Transverse colon (tissue), 4 donors: Measurements from ENCODE around the gene KCNK10.

Experiments
- POLR2A ChIP-seq: fragments of 450-650 bp; IDR thresholded peaks from one replicate; pipeline ENCODE4 v1.6.1; 2016; ENCODE audit warnings: antibody characterized with exemption, mild to moderate bottlenecking, moderate library complexity
- POLR2AphosphoS5 ChIP-seq, 3 donors: sonication (generic); formaldehyde crosslinking; IDR thresholded peaks; one replicate each; pipeline ENCODE4 v1.6.1; 2016; ENCODE audit warnings: antibody characterized with exemption in 3 of 3
- TF ChIP-seq, protein P1 (sequence below), 5 experiments: fragments of 200-600 bp in 3 of 5; fragments of 450-650 bp in 2 of 5; sonication (generic) in 3 of 5; IDR thresholded peaks; 1 replicate in 2 of 5; 2 replicates in 3 of 5; pipeline ENCODE4 v1.5.1; 2016 to 2017; ENCODE audit warnings: antibody characterized with exemption in 5 of 5, inconsistent platforms in 3 of 5, mild to moderate bottlenecking in 2 of 5, moderate library complexity in 1 of 5

DNA sequence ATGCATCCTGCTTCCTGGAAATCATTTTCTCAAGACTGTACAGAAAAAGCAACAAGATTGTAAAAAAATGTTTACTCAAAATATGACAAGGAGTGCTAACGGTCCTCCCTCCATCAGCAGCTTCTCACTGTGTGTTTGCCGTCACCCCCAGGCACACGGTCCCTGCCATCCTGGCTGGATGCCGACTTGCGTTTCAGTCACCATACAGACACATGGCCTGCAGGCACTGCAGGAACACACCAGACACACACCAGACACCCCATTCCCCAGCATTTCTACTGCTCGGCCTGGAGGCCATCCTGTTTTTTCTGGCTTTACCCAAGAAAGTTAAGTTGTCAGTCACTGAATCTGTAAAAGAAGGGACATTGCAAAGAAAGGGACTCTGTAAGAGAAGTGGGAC is 10.8 kb downstream of the KCNK10 start:
- TF ChIP-seq, protein P1, sequence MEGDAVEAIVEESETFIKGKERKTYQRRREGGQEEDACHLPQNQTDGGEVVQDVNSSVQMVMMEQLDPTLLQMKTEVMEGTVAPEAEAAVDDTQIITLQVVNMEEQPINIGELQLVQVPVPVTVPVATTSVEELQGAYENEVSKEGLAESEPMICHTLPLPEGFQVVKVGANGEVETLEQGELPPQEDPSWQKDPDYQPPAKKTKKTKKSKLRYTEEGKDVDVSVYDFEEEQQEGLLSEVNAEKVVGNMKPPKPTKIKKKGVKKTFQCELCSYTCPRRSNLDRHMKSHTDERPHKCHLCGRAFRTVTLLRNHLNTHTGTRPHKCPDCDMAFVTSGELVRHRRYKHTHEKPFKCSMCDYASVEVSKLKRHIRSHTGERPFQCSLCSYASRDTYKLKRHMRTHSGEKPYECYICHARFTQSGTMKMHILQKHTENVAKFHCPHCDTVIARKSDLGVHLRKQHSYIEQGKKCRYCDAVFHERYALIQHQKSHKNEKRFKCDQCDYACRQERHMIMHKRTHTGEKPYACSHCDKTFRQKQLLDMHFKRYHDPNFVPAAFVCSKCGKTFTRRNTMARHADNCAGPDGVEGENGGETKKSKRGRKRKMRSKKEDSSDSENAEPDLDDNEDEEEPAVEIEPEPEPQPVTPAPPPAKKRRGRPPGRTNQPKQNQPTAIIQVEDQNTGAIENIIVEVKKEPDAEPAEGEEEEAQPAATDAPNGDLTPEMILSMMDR (IDR thresholded peaks at IDR 0.05): no peak
- TF ChIP-seq POLR2AphosphoS5 (IDR thresholded peaks at IDR 0.05) (no peak), POLR2A (no peak)
